Endothelial cell of umbilical vein (primary cell): ENCODE data around the gene PLCD3.

Experiments used
- CTCF ChIP-seq, 2 donors: IDR thresholded peaks; 1 replicate in 1 of 2; 2 replicates in 1 of 2; pipeline ENCODE4 v1.5.1; 2011; ENCODE audit warnings: low read length in 2 of 2, mild to moderate bottlenecking in 2 of 2, moderate library complexity in 2 of 2, control low read depth in 1 of 2, inconsistent platforms in 1 of 2, low read depth in 1 of 2; ENCODE audit not compliant: insufficient read depth in 1 of 2; ENCODE audit errors: extremely low read depth in 1 of 2
- POLR2A ChIP-seq: IDR thresholded peaks from 2 replicates; pipeline ENCODE4 v1.6.1; 2012; ENCODE audit warnings: low read depth, mild to moderate bottlenecking, control low read depth, low read length
- POLR2AphosphoS5 ChIP-seq: IDR thresholded peaks from 2 replicates; pipeline ENCODE4 v1.6.1; 2012; ENCODE audit warnings: low read depth, mild to moderate bottlenecking, control low read depth, low read length, moderate library complexity; ENCODE audit not compliant: insufficient read depth

GRCh38 chr17:45093444-45094110 is 38.7 kb downstream of the PLCD3 start:
- TF ChIP-seq CTCF (IDR thresholded peaks at IDR 0.05; ENCODE audit: extremely low read depth in 1 of 2, insufficient read depth in 1 of 2, low read depth in 1 of 2, low read length in 2 of 2) (no peak), POLR2A (no peak), POLR2AphosphoS5 (no peak)
